DMS79 (cell line): ENCODE data around the gene METTL8.
"Not testable (repeated sequence)": the region's sequence is repeated elsewhere in the genome, so short reads cannot be mapped to it uniquely, and the experiment has no call there.

Experiments
- DNase-seq: peaks from one replicate; lab custom pipeline; 2025; lab: John Stamatoyannopoulos, UW

The METTL8 gene

GRCh38 chr2:171345971-171346722, 87.6 kb downstream of the METTL8 start:
- no peak for DNase-seq

GRCh38 chr2:171344182-171344581, 89.6 kb downstream of the METTL8 start:
- DNase-seq = no peak

DNA sequence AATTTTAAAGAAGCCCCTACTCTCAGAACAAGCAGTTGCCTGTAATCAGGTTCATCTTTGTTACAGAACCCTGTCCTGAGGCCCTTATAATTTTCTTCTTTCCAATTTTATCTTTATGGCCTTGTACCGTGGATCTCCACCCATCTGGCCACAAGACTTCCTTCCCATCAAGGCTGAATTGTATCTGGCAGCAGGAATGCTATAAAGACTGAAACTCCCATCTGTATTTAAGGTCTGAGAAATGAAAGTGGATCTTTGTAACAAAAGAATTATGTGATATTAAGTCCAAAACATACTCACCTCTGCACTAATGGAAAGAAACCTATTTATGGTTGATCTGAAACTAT, 91.8 kb downstream of the METTL8 start:
- no peak for DNase-seq

DNA sequence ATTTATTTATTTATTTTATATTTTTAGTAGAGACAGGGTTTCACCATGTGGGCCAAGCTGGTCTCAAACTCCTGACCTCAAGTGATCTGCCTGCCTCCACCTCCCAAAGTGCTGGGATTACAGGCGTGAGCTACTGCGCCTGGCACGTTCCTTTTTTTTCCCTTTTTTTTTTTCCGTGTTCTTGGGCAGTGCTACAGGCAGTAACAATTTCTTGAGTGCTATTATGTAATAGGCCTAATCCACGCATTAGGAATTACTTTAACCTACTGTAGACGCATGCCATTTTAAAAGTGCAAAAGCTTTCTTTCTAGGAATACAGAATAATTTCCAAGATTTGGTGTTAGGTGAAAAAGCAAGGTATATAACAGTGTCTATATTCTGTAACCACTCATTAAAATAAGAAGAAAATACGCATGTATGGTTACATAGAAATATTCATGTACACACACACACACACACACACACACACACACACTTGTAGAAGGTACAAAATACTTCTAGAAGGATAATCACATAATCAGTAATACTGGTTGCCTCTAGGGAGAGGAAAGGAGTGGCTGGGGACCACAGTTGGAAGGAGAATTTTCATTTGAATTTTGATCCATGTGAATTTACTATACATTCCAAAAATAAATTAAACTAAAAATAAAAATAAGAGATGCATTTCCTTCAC, 92.3 kb downstream of the METTL8 start:
- DNase-seq = no peak

- DNase-seq = no peak
Observed at GRCh38 chr2:171334946-171335345, 98.8 kb downstream of the METTL8 start.

DNA sequence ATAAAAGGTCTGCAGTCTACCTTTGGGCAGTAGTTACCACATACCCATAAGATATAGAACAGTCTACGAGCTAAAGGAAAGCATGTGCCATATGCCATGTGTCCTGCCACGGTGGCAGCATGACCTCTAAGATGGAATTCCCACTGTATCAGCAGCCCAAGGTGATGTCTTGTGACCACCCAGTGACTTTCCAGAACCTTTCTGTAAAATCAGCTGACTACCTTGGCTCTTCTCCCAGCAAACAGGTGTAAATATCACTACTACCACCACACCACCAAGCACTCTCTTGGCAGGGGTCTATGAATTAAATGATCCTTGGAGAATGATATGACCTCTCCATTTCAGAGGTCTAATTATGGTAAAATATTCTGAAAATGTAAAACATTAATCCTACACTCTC, 99.6 kb downstream of the METTL8 start:
- DNase-seq = peak; percentile 43

DNA sequence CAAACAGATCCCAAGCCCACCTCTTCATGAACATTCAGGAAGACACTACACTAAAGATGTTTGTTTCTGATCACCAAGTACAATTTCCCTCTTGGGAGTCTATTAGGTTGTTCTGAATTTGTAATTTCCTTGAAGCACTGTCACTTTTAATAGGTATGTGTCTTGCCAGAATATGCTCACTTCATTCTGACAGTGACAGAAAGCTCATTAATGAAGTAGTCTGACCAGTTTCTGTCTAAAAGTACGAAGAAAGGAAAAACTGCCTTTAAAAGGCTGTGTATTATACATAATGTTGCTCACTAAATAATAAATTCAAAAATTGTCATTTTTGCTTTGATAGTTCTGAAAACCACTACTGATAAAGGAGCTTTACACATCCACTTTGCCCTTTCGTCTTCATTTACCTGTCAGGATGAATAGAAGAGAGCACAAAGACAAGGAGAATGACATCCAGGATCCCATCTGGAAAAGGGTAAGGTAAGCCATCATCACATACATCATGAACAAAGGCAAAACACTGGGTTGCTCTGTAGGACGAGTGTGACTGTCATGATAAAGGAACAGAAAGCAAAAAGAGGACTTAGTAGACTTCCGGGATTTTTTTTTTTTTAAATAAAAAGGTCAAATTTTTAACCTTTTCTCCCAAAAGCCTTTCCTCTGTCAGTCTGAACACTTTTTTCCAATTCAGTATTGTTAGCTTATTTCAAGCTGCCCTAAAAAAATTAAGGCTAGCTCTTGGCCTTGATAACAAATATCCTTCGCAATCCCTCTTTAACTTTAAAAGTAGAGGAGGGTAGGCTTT, 103.4 kb downstream of the METTL8 start:
- DNase-seq = no peak

GRCh38 chr2:171327043-171327496, 106.7 kb downstream of the METTL8 start:
- no peak for DNase-seq

DNA sequence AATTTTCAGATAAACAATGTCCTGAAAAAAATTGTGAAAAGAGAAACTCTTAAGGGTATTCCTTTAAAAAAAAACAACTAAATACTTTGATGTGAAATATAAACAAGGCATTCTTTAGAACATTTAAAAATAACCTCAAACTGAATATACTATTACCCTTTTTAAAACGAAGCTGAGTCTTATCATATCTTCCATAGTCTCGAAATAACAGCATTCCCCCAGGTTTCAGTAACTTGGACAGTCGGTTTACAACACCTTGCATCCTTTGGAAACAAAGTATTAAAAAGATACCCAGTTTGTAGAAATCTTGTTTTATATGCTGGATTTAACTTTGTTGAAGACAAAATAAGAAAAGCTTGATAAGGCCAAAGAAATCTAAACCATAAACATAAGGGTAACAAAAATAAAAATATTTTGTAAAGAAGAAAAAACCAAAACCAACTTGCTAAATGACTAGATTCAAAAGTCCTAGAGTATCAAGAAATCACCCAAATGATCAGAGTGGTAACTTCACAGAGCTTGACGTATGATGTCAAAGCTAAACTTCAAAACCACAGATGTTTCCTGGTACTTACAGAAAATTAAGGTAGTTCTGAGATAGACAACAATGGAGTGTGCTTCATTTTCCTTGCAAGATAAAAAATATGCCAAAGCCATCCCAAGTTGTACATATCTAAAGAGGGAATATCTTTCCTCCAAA, 107.8 kb downstream of the METTL8 start:
- DNase-seq = no peak

GRCh38 chr2:171323971-171324528, 109.7 kb downstream of the METTL8 start:
- DNase-seq = no peak

GRCh38 chr2:171322928-171323327, 110.9 kb downstream of the METTL8 start:
- no peak for DNase-seq

DNA sequence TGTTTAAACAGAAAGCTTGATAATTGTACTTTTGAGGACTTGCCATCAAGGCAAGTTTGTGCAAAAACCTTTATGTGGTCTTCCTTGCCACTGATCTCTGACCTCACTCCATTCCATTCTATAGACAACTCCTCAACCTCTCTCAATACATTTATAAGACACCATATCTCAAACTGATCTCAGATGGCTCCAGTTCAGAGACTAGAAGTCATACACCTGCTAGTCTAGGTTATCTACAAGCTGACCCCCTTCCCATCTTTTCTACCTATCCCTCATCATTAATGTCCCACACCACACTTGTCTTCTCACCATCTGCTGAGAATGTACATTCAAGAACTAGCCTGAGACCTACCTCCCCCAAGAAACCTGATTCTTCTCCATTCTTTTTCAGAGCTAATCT, 113.1 kb downstream of the METTL8 start:
- no peak for DNase-seq

DNA sequence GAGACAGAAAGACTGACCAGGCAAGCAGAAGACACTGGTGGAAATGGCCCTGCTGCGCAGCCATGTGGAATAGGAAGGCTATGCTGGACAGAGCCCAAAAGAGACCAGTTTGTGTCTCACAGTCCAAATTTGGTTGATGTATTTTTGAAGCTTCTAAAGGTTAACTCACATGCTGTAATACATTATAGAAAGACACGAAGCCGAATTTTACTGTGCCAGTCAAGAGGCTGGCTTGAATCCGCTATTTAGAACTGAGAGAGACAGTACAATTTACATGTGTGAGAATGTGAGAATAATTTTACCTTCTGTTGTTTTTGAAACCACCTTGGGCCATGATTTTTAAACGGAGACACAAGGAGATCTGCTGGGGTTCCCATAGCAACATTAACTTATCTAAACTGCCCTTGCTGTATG, 113.6 kb downstream of the METTL8 start:
- no peak for DNase-seq

GRCh38 chr2:171319164-171319810, 114.5 kb downstream of the METTL8 start:
- DNase-seq = no peak

DNA sequence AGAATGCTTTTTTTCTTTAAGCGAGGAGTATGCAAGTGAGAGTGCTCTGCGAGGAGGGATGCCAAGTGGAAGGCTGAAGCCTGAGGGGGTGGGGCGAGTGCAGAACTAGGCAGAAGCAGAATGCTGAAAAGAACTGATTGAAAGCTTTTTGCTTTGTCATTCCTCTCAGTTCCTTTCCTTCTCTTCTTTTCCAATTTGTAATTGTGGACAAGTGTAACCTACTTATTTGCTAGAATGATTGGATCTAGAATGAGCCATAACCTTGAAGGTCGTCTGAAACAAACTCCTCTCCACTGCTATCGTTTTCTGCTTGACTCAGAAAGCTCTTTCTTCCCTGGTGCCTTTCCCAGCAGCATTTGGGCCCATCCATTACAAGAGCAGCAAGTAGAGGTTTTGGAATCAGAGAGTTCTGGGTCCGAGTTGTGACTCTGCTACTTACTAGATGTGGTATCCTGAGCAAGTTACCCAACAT, 115.3 kb downstream of the METTL8 start:
- DNase-seq = no peak

DNA sequence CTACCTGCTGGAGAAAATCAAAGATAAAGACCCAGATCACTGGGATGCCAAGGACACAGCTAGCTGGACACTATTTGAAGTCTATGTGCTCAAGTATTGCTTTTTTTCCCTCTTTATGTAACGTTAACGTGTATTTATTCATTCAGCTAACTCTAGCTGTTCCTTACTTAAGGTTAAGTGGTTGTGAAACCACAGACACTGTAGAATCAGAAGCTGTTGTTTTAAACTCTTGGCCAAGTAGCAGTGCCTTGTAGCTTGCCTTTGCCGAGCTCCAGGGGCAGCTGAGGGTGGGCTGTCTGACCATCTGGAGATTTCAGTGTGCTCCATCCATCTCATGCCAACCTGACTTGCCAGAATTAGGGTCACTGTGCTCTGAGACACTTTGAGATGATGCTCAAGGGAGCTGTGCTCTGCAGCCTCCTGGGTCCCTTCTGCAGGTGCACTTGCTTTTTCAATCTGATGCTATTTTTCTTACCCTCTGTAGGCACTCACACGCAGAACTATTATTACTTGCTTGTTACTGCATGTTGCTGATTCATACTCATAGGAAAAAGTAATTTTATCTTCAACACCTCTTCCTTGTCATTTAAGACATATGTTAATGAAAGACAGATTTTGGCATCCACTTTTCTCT, 116.2 kb downstream of the METTL8 start:
- DNase-seq = peak; percentile 13

- DNase-seq = no peak
Observed at GRCh38 chr2:171316755-171317337, 116.9 kb downstream of the METTL8 start.

GRCh38 chr2:171316220-171316619, 117.6 kb downstream of the METTL8 start:
- no peak for DNase-seq

GRCh38 chr2:171315781-171316180, 118.0 kb downstream of the METTL8 start:
- DNase-seq = no peak

GRCh38 chr2:171312182-171312581, 121.6 kb downstream of the METTL8 start:
- not testable (repeated sequence) for DNase-seq
